Fibroblast of skin of left quadriceps (primary cell): ENCODE results near the gene GPRC5B.

Source experiments
- DNase-seq, 2 experiments: peaks; one replicate each; pipeline ENCODE4 v3.0.0-alpha.2; 2013; ENCODE audit warnings: low read depth in 2 of 2

The GPRC5B gene

GRCh38 chr16:19884611-19885450 is at the start of gene GPRC5B:
Gene GPRC5B (minus strand): TSS chr16:19884848. CDS start chr16:19872845, 12,003 bp downstream.
- no peak for DNase-seq

GRCh38 chr16:19933740-19934139 is 49.1 kb upstream of the GPRC5B start:
- DNase-seq = no peak

GRCh38 chr16:19929062-19929511 is 44.4 kb upstream of the GPRC5B start:
- DNase-seq = no peak

- no peak for DNase-seq
Observed at GRCh38 chr16:19928432-19928831, 43.8 kb upstream of the GPRC5B start.

- peak; percentile 57 to 62 for DNase-seq
Observed at GRCh38 chr16:19926449-19927390, 42.1 kb upstream of the GPRC5B start.

GRCh38 chr16:19923396-19923795 is 38.7 kb upstream of the GPRC5B start:
- no peak for DNase-seq

- DNase-seq = no peak
Observed at GRCh38 chr16:19919142-19919541, 34.5 kb upstream of the GPRC5B start.

GRCh38 chr16:19916064-19916463 is 31.4 kb upstream of the GPRC5B start:
- DNase-seq = no peak

- DNase-seq = no peak
Observed at GRCh38 chr16:19914877-19915276, 30.2 kb upstream of the GPRC5B start.

- DNase-seq = peak in 1 of 2 experiments; percentile 0
Observed at GRCh38 chr16:19913340-19913645, 28.6 kb upstream of the GPRC5B start.

- DNase-seq = peak; percentile 32 to 39
Observed at GRCh38 chr16:19912455-19913339, 28.0 kb upstream of the GPRC5B start.

GRCh38 chr16:19911747-19912454 is 27.3 kb upstream of the GPRC5B start:
- DNase-seq = no peak

GRCh38 chr16:19911204-19911603 is 26.6 kb upstream of the GPRC5B start:
- DNase-seq = no peak

GRCh38 chr16:19909750-19910322 is 25.2 kb upstream of the GPRC5B start:
- DNase-seq = no peak

GRCh38 chr16:19908921-19909320 is 24.3 kb upstream of the GPRC5B start:
- DNase-seq = no peak

GRCh38 chr16:19907161-19907992 is 22.7 kb upstream of the GPRC5B start:
- DNase-seq = peak; percentile 42 to 47

GRCh38 chr16:19901164-19901563 is 16.5 kb upstream of the GPRC5B start:
- DNase-seq = no peak

GRCh38 chr16:19899605-19899955 is 14.9 kb upstream of the GPRC5B start:
- DNase-seq = no peak

- DNase-seq = peak; percentile 21 to 36
Observed at GRCh38 chr16:19898924-19899604, 14.4 kb upstream of the GPRC5B start.
